Measurements from ENCODE around the gene TTC28. TPM values are rescaled to one million over a fixed set of nuclear protein-coding genes. Genes with fewer than 3 reads are reported as not detected.

The TTC28 gene
- total and polyA plus RNA-seq, 7 donors = 1.2 to 12.1 (median 3.5) TPM

GRCh38 chr22:28426346-28427132, 253.1 kb downstream of the TTC28 start:
- no peak for TF ChIP-seq CTCF (IDR thresholded peaks at IDR 0.05)
- no peak overlapping the region for H3K27ac ChIP-seq
- H3K9me3 ChIP-seq = no peaks in the 10 kb centered on the region
- H3K36me3 ChIP-seq (ENCODE audit: insufficient read depth in 1 of 2, low read depth in 1 of 2) = no peaks in the 10 kb centered on the region
- ATAC-seq (no peak), DNase-seq (no peak)
- H3K27me3 ChIP-seq (ENCODE audit: insufficient read depth in 3 of 3, low read length in 2 of 3) = no peaks in the 10 kb centered on the region
- 53 to 64% (median 57%) methylated on average over 3 of the region's 3 CpGs for WGBS, 3 donors
- H3K4me1 ChIP-seq = peaks cover 7% of the 10 kb centered on the region
- H3K4me3 ChIP-seq = no peak overlapping the region
- intact Hi-C loops (cut with DNase I) = no loop called here

- H3K27me3 ChIP-seq (ENCODE audit: insufficient read depth in 3 of 3, low read length in 2 of 3) = no peaks in the 10 kb centered on the region
- ATAC-seq (no peak), DNase-seq (no peak)
- H3K9me3 ChIP-seq = no peaks in the 10 kb centered on the region
- H3K27ac ChIP-seq = no peak overlapping the region
- peaks cover 7% of the 10 kb centered on the region for H3K4me1 ChIP-seq
- intact Hi-C loops (cut with DNase I) = no loop called here
- TF ChIP-seq CTCF (IDR thresholded peaks at IDR 0.05) = no peak
- H3K4me3 ChIP-seq = no peak overlapping the region
- 83 to 100% (median 92%) methylated on average over 2 of the region's 2 CpGs for WGBS, 3 donors
- no peaks in the 10 kb centered on the region for H3K36me3 ChIP-seq (ENCODE audit: insufficient read depth in 1 of 2, low read depth in 1 of 2)
These were observed 254.4 kb downstream of the TTC28 start for GRCh38 chr22:28425211-28425610.

GRCh38 chr22:28424427-28425080, 255.1 kb downstream of the TTC28 start:
- Histone ChIP-seq H3K27me3 (ENCODE audit: insufficient read depth in 3 of 3, low read length in 2 of 3) (no peaks in the 10 kb centered on the region), H3K4me1 (peaks cover 7% of the 10 kb centered on the region), H3K9me3 (no peaks in the 10 kb centered on the region), H3K36me3 (ENCODE audit: insufficient read depth in 1 of 2, low read depth in 1 of 2) (no peaks in the 10 kb centered on the region), H3K4me3 (no peak overlapping the region), H3K27ac (no peak overlapping the region)
- ATAC-seq (no peak), DNase-seq (no peak)
- TF ChIP-seq CTCF (IDR thresholded peaks at IDR 0.05) = no peak
- intact Hi-C loops (cut with DNase I) = no loop called here
- 95 to 99% (median 98%) methylated on average over 2 of the region's 2 CpGs for WGBS, 3 donors

GRCh38 chr22:28419919-28420318, 259.7 kb downstream of the TTC28 start:
- ATAC-seq (no peak), DNase-seq (no peak)
- no peaks in the 10 kb centered on the region for H3K36me3 ChIP-seq (ENCODE audit: insufficient read depth in 1 of 2, low read depth in 1 of 2)
- 95 to 99% (median 96%) methylated on average over 2 of the region's 2 CpGs for WGBS, 3 donors
- peaks cover 3% of the 10 kb centered on the region for H3K4me1 ChIP-seq
- no peak for TF ChIP-seq CTCF (IDR thresholded peaks at IDR 0.05)
- no peak overlapping the region for H3K27ac ChIP-seq
- no peak overlapping the region for H3K4me3 ChIP-seq
- no peaks in the 10 kb centered on the region for H3K9me3 ChIP-seq
- no peaks in the 10 kb centered on the region for H3K27me3 ChIP-seq (ENCODE audit: insufficient read depth in 3 of 3, low read length in 2 of 3)
- intact Hi-C loops (cut with DNase I) = no loop called here

Measured in psoas muscle (tissue), 8 donors.